Fibroblast of upper back skin (primary cell): ENCODE data around the gene SCAF8.
"Not testable (repeated sequence)": the region's sequence is repeated elsewhere in the genome, so short reads cannot be mapped to it uniquely, and the experiment has no call there.

Source experiments
- DNase-seq: peaks from one replicate; pipeline ENCODE4 v3.0.0-alpha.2; 2013

The SCAF8 gene

GRCh38 chr6:154783229-154783628 is 50.0 kb downstream of the SCAF8 start:
- DNase-seq: no peak

- no peak for DNase-seq
Measured at GRCh38 chr6:154785075-154785474, 51.9 kb downstream of the SCAF8 start.

- no peak for DNase-seq
Measured at GRCh38 chr6:154786144-154786868, 53.1 kb downstream of the SCAF8 start.

- DNase-seq: peak; percentile 41
Measured at GRCh38 chr6:154791556-154792317, 58.5 kb downstream of the SCAF8 start.

- DNase-seq: no peak
Measured at GRCh38 chr6:154792325-154792724, 59.1 kb downstream of the SCAF8 start.

GRCh38 chr6:154792761-154793160 is 59.5 kb downstream of the SCAF8 start:
- no peak for DNase-seq

- no peak for DNase-seq
Measured at GRCh38 chr6:154796484-154796883, 63.3 kb downstream of the SCAF8 start.

- no peak for DNase-seq
Measured at GRCh38 chr6:154797857-154798256, 64.6 kb downstream of the SCAF8 start.

GRCh38 chr6:154800338-154800737 is 67.1 kb downstream of the SCAF8 start:
- no peak for DNase-seq

GRCh38 chr6:154805288-154805911 is 72.2 kb downstream of the SCAF8 start:
- DNase-seq: peak; percentile 58

GRCh38 chr6:154806804-154807203 is 73.6 kb downstream of the SCAF8 start:
- no peak for DNase-seq

GRCh38 chr6:154811663-154812062 is 78.4 kb downstream of the SCAF8 start:
- DNase-seq: not testable (repeated sequence)

- no peak for DNase-seq
Measured at GRCh38 chr6:154814063-154814462, 80.8 kb downstream of the SCAF8 start.

- DNase-seq: peak; percentile 56
Measured at GRCh38 chr6:154815938-154816820, 83.0 kb downstream of the SCAF8 start.

GRCh38 chr6:154821099-154821498 is 87.9 kb downstream of the SCAF8 start:
- no peak for DNase-seq

GRCh38 chr6:154821638-154822037 is 88.4 kb downstream of the SCAF8 start:
- no peak for DNase-seq

GRCh38 chr6:154822947-154823558 is 89.8 kb downstream of the SCAF8 start:
- DNase-seq: no peak

- DNase-seq: peak; percentile 11
Measured at GRCh38 chr6:154824076-154824475, 90.9 kb downstream of the SCAF8 start.

- DNase-seq: no peak
Measured at GRCh38 chr6:154829970-154830369, 96.8 kb downstream of the SCAF8 start.

- no peak for DNase-seq
Measured at GRCh38 chr6:154830771-154831170, 97.6 kb downstream of the SCAF8 start.

- DNase-seq: no peak
Measured at GRCh38 chr6:154835307-154835706, 102.1 kb downstream of the SCAF8 start.

GRCh38 chr6:154839546-154839945 is 106.3 kb downstream of the SCAF8 start:
- DNase-seq: no peak
